CD8-positive, alpha-beta memory T cell (primary cell): Measurements from ENCODE around the gene FAM222A. TPM values are rescaled to one million over a fixed set of nuclear protein-coding genes. Genes with fewer than 3 reads are reported as not detected.

Source experiments
- CTCF ChIA-PET: fragments of 350-600 bp; sonication (Branson Sonifier 250); formaldehyde crosslinking; loops from one replicate; lab custom pipeline; 2021; ENCODE audit warnings: antibody characterized with exemption; lab: Charles Lee
- POLR2A ChIA-PET: fragments of 350-600 bp; sonication (Branson Sonifier 250); formaldehyde crosslinking; loops from one replicate; lab custom pipeline; 2021; ENCODE audit warnings: antibody characterized with exemption; lab: Charles Lee
- DNase-seq, 5 donors: peaks; one replicate each; pipeline versions ENCODE4 v3.0.0 to v3.0.0-alpha.2; 2020 to 2022; ENCODE audit warnings: mixed read lengths in 1 of 5
- H3K27ac ChIP-seq: one replicate; pipeline ENCODE4 v1.7.0; 2013; ENCODE audit warnings: low read depth, mild to moderate bottlenecking, low read length, moderate library complexity
- H3K27me3 ChIP-seq: 2 replicates; pipeline ENCODE4 v1.7.0; 2013; ENCODE audit warnings: low read length, mild to moderate bottlenecking; ENCODE audit not compliant: insufficient read depth, poor library complexity, severe bottlenecking
- H3K36me3 ChIP-seq: 2 replicates; pipeline ENCODE4 v1.7.0; 2013; ENCODE audit warnings: mild to moderate bottlenecking, low read length, moderate library complexity; ENCODE audit not compliant: insufficient read depth
- H3K4me1 ChIP-seq: 2 replicates; pipeline ENCODE4 v1.7.0; 2013; ENCODE audit warnings: mild to moderate bottlenecking, low read length, moderate library complexity; ENCODE audit not compliant: insufficient read depth
- H3K4me3 ChIP-seq: 2 replicates; pipeline ENCODE4 v1.7.0; 2013; ENCODE audit warnings: mild to moderate bottlenecking, low read length
- H3K9me3 ChIP-seq: 2 replicates; pipeline ENCODE4 v1.7.0; 2013; ENCODE audit warnings: mild to moderate bottlenecking, low read length
- H3K27ac Mint-ChIP-seq, 8 donors: one replicate each; pipeline ENCODE4 v1.8.0; 2020 to 2021; ENCODE audit warnings: mixed read lengths in 8 of 8, mild to moderate bottlenecking in 6 of 8, inconsistent platforms in 3 of 8, moderate library complexity in 3 of 8
- H3K27me3 Mint-ChIP-seq, 2 donors: one replicate each; pipeline ENCODE4 v1.8.0; 2020 to 2021; ENCODE audit warnings: mixed read lengths in 2 of 2, mild to moderate bottlenecking in 1 of 2, moderate library complexity in 1 of 2
- H3K36me3 Mint-ChIP-seq, 3 donors: one replicate each; pipeline ENCODE4 v1.8.0; 2020 to 2021; ENCODE audit warnings: mixed read lengths in 3 of 3, inconsistent platforms in 1 of 3, mild to moderate bottlenecking in 1 of 3
- H3K4me1 Mint-ChIP-seq, 3 donors: one replicate each; pipeline ENCODE4 v1.8.0; 2020 to 2021; ENCODE audit warnings: mixed read lengths in 3 of 3, inconsistent platforms in 1 of 3, mild to moderate bottlenecking in 1 of 3
- H3K4me3 Mint-ChIP-seq, 7 donors: one replicate each; pipeline ENCODE4 v1.8.0; 2020 to 2021; ENCODE audit warnings: mixed read lengths in 7 of 7, mild to moderate bottlenecking in 6 of 7, moderate library complexity in 4 of 7, inconsistent platforms in 2 of 7
- H3K9me3 Mint-ChIP-seq, 5 donors: one replicate each; pipeline ENCODE4 v1.8.0; 2020 to 2022; ENCODE audit warnings: mixed read lengths in 5 of 5, mild to moderate bottlenecking in 3 of 5, moderate library complexity in 2 of 5, inconsistent platforms in 1 of 5
- polyA plus RNA-seq: library from polyadenylated mRNA; unstranded; fragments of 300-500 nt; fragmentation: Illumina TruSeq; gene quantifications from one replicate; pipeline ENCODE4 v1.2.3, GENCODE V29; 2021
- total RNA-seq, 2 experiments: library from RNA; stranded (reverse); gene quantifications; one replicate each; pipeline ENCODE4 v1.2.3, GENCODE V29; 2021

Gene FAM222A
- total and polyA plus RNA-seq, 3 experiments from 2014 or later = 0.32 to 3.0 (median 2.0) TPM

DNA sequence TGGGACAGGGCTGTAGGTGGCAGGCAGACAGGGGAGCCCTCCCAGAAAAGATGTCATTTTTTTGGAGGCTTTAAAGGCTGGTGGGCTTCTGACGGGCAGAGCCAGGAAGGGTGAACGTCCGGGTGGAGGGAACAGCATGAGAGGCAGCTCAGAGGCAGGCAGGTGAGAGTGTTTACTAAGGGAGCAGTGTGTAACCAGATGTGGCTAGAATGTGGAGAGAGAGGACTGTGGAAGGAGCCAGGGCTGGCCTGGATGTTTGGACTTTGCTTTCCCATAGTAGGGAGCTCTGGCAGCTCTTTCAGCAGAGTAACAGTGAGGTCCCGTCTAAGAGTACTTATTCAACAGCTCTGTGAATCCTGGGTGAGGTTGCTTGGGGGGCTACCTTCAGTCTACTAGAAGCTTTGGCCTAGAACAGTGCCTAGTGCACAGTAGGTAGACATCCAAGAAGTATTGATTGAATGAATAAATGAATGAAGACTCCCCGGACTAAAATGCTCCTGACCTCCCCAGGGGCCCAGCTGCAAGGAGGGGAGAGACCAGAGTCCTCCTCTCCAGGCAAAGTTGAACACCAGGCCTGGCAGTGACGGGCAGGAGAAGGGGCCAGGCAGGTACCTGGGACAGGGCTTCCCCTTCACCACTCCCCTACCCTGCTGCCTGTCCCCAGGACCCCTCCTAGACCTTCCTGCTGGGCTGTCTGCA, 8.5 kb downstream of the FAM222A start:
- no peak overlapping the region for H3K4me3 ChIP-seq
- POLR2A ChIA-PET = no interaction called here
- no peaks in the 10 kb centered on the region for H3K36me3 ChIP-seq
- H3K27me3 ChIP-seq = peaks cover 7% of the 10 kb centered on the region
- Mint-ChIP-seq H3K27ac (peak overlapping the region in 1 of 8 donors; percentile 17), H3K4me3 (peak overlapping the region in 1 of 7 donors; percentile 34), H3K4me1 (no peaks in the 10 kb centered on the region), H3K9me3 (no peaks in the 10 kb centered on the region), H3K36me3 (no peaks in the 10 kb centered on the region), H3K27me3 (peaks cover 5 to 16% of the 10 kb centered on the region in 2 donors)
- CTCF ChIA-PET = no interaction called here
- DNase-seq = no peak
- H3K4me1 ChIP-seq = no peaks in the 10 kb centered on the region
- no peak overlapping the region for H3K27ac ChIP-seq
- no peaks in the 10 kb centered on the region for H3K9me3 ChIP-seq

DNA sequence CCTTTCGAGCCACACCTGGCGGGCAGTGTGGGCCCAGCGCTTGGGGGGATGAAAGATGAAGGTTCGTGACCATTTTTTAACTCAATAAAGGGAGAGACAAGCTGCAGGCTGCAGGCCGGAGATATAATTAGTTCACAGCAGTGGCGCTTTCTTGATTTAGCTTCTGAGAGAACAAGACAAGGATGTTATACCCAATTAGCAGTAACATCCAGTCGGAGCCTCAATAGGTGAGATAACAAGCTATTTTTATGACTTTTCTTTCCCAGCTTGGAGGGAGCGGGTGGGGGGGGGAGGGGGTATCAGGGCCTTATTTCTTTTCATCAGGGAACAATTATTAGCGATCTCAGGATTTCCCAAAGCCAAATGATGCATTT, 9.1 kb downstream of the FAM222A start:
- H3K4me1 Mint-ChIP-seq = no peaks in the 10 kb centered on the region
- ChIA-PET CTCF (no interaction called here), POLR2A (no interaction called here)
- Histone ChIP-seq H3K36me3 (no peaks in the 10 kb centered on the region), H3K27ac (no peak overlapping the region), H3K4me1 (no peaks in the 10 kb centered on the region), H3K9me3 (no peaks in the 10 kb centered on the region), H3K4me3 (no peak overlapping the region), H3K27me3 (peaks cover 3% of the 10 kb centered on the region)
- no peak overlapping the region for H3K27ac Mint-ChIP-seq
- DNase-seq = no peak
- H3K27me3 Mint-ChIP-seq = peaks cover 5 to 12% of the 10 kb centered on the region in 2 donors
- H3K36me3 Mint-ChIP-seq = no peaks in the 10 kb centered on the region
- H3K4me3 Mint-ChIP-seq = no peak overlapping the region
- no peaks in the 10 kb centered on the region for H3K9me3 Mint-ChIP-seq

DNA sequence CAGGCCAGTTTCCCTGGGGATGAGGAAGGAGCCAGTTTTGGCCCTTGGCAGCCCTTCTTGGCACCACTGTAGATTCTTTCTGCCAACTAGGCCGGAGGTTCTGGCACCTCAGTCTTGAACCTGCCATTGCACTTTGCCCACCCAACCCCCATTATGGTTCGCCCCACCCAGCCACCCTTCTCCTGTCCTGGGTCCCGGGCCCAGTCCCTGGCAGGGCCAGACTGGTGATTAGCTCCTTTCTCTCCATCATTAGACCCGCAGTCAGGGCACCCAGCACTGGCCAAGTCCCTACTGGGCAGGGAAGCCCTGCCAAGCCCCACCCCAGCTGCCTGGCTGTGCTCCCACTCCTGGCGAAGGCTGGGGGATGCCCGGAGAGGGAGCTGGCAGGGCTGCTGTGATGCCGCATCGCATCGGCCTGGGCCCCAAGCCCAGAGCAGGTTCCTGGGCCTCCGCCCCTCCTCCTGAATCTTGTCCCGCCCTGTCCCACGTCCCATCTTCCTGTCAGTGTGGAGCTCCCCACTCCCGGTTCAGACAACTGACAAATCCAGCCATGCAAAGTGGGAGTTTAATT, 9.8 kb downstream of the FAM222A start:
- H3K27me3 ChIP-seq = no peaks in the 10 kb centered on the region
- no peak overlapping the region for H3K27ac ChIP-seq
- Mint-ChIP-seq H3K4me1 (no peaks in the 10 kb centered on the region), H3K27ac (no peak overlapping the region), H3K36me3 (no peaks in the 10 kb centered on the region), H3K27me3 (peaks cover 5 to 12% of the 10 kb centered on the region in 2 donors), H3K9me3 (no peaks in the 10 kb centered on the region), H3K4me3 (no peak overlapping the region)
- H3K4me3 ChIP-seq = no peak overlapping the region
- H3K4me1 ChIP-seq = no peaks in the 10 kb centered on the region
- POLR2A ChIA-PET = no interaction called here
- no peaks in the 10 kb centered on the region for H3K36me3 ChIP-seq
- CTCF ChIA-PET = no interaction called here
- peak in 1 of 5 donors; percentile 36 for DNase-seq
- H3K9me3 ChIP-seq = no peaks in the 10 kb centered on the region

DNA sequence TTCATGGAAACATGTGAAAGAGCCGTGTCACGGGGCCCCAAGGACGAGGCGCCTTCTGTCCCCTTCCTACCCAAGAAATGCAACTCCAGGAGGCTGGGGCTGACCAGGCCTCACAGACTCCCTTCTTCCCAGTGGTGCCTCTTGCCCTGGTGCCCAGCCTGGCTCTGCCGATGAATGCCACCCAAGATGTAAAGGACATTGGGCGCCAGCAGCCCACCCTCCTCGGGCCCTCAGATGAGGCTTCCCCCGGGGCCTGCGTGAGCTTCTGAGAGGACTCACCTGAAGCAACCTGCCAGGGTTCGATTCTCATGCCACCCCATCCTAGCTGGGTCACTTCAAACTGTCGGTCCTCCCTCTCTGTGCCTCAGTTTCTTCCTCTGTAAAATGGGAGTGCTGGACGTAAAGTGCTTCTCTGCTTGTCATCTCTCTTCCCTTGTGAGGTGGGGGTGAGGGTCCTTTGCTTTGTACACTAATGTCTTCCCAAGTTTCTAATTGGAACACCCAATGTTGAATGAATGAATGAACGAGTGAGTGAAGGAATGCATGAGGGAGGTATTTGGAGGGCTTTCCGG, 10.8 kb downstream of the FAM222A start:
- Histone ChIP-seq H3K27ac (no peak overlapping the region), H3K9me3 (no peaks in the 10 kb centered on the region), H3K4me1 (no peaks in the 10 kb centered on the region), H3K4me3 (no peak overlapping the region), H3K36me3 (no peaks in the 10 kb centered on the region), H3K27me3 (no peaks in the 10 kb centered on the region)
- ChIA-PET POLR2A (no interaction called here), CTCF (no interaction called here)
- H3K27me3 Mint-ChIP-seq = peaks cover 2 to 3% of the 10 kb centered on the region in 2 donors
- H3K9me3 Mint-ChIP-seq = no peaks in the 10 kb centered on the region
- peak in 1 of 5 donors; percentile 27 for DNase-seq
- no peak overlapping the region for H3K4me3 Mint-ChIP-seq
- H3K36me3 Mint-ChIP-seq = no peaks in the 10 kb centered on the region
- H3K4me1 Mint-ChIP-seq = no peaks in the 10 kb centered on the region
- peak overlapping the region in 1 of 8 donors; percentile 21 for H3K27ac Mint-ChIP-seq

DNA sequence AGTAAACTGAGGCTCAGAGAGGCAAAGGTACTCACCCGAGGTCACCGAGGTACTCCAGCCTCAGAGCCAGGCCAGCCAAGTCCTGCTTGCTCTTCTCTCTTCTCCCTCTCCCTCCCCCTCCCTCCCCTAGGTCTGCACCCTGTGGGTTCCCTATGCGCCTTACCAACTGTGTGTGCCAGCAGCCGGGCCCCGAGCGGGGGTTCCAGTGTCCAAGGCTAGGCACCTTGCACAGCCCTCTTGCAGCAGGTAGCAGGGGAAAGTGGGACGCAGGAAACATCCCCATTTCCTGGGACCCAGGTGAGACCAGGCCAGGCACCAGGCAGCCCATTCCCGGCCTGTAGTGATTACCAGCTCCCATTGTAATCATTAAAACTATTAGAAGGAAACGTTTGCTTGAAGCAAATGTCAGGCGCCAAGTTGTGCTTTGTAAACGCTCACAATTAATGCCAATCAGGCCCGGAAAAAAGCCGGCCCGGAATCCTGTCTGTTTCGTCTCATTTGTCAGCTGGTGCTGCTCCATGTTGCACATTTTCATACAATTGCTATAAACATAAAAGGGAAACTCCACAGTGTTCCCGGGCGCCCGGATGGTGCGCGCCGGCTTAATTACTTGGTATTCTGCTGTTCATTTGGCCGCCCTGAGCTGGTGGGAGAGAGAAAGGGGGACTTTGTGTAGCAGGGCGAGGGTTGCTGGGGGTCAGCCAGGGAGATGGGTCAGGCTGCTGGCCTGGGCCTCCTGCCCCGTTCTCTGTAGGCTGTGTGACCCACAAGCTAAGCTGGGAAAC, 11.9 kb downstream of the FAM222A start:
- POLR2A ChIA-PET = no interaction called here
- H3K4me3 Mint-ChIP-seq = no peak overlapping the region
- no peaks in the 10 kb centered on the region for H3K9me3 Mint-ChIP-seq

DNA sequence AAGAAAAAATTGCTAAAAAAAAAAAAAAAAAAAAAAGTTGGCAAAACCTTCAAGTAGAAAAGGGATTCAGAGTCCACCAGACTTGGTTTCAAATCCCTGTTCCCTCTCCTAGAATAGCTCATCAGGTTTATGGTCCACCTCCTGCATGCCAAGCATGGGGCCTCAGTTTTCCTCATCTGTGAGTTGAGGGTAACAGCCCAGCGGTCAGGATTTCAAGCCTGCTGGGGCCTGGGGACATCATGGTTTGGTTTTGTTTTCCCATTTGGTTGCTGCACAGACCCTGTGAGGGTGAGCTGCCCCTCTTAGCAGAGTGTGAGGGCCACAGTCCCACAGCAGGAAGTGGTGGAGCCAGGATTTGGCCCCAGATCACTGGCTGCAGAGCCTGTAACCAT, 12.5 kb downstream of the FAM222A start:
- H3K36me3 Mint-ChIP-seq = no peaks in the 10 kb centered on the region
- no peak for DNase-seq

More for the DNA sequence above, 11.9 kb downstream of the FAM222A start:
- Histone ChIP-seq H3K27me3 (no peaks in the 10 kb centered on the region), H3K27ac (no peak overlapping the region), H3K4me3 (no peak overlapping the region), H3K9me3 (no peaks in the 10 kb centered on the region), H3K4me1 (no peaks in the 10 kb centered on the region), H3K36me3 (no peaks in the 10 kb centered on the region)
- CTCF ChIA-PET = interaction anchor here (0.7 kb wide), 1 partner anchor 374 kb away, joined by 3 read pairs; no protein-coding TSS in a partner anchor
- Mint-ChIP-seq H3K27ac (no peak overlapping the region), H3K27me3 (peaks cover 0 to under 1% of the 10 kb centered on the region in 2 donors), H3K4me1 (no peaks in the 10 kb centered on the region), H3K36me3 (no peaks in the 10 kb centered on the region)
- peak in 1 of 5 donors; percentile 38 for DNase-seq

DNA sequence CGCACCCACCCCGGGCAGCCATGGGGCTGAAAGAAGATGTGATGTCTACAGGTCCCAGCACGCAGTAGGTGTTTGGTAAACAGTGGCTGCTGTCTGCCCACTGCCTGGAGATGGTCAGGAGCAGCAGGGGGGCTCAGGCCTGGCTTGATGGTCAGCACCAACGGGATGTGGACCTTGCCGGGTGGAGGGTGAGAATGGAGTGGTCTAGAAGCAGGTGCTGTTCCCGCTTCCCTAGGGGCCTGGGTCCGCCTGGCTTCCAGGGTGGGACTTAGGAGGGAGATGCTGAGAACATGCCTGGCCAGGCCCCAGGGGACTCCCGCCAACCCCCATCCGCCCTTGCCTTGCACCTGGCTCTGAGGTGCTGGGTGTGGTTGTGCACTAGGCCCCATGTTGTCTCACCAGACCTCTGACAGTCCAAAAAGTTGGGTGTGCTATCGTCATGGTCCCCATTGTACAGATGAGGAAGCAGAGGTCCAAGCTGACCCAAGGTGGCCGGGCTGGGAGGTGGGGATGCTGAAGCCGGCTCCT, 12.9 kb downstream of the FAM222A start:
- Mint-ChIP-seq H3K36me3 (no peaks in the 10 kb centered on the region), H3K27me3 (peaks cover 0 to 2% of the 10 kb centered on the region in 2 donors), H3K9me3 (no peaks in the 10 kb centered on the region), H3K4me1 (no peaks in the 10 kb centered on the region), H3K27ac (peak overlapping the region in 1 of 8 donors; percentile 84), H3K4me3 (no peak overlapping the region)
- no peaks in the 10 kb centered on the region for H3K36me3 ChIP-seq
- ChIA-PET POLR2A (no interaction called here), CTCF (interaction anchor here (0.7 kb wide), 1 partner anchor 372 kb away, joined by 3 read pairs; no protein-coding TSS in a partner anchor)
- H3K27ac ChIP-seq = no peak overlapping the region
- DNase-seq = peak in 1 of 5 donors; percentile 35
- H3K4me1 ChIP-seq = no peaks in the 10 kb centered on the region
- no peaks in the 10 kb centered on the region for H3K27me3 ChIP-seq
- H3K9me3 ChIP-seq = no peaks in the 10 kb centered on the region
- no peak overlapping the region for H3K4me3 ChIP-seq

More for the DNA sequence above, 12.5 kb downstream of the FAM222A start:
- no peak overlapping the region for H3K27ac ChIP-seq
- POLR2A ChIA-PET = no interaction called here
- Mint-ChIP-seq H3K4me3 (no peak overlapping the region), H3K9me3 (no peaks in the 10 kb centered on the region), H3K4me1 (no peaks in the 10 kb centered on the region), H3K27me3 (peaks cover 0 to 2% of the 10 kb centered on the region in 2 donors), H3K27ac (no peak overlapping the region)
- H3K4me3 ChIP-seq = no peak overlapping the region
- no peaks in the 10 kb centered on the region for H3K4me1 ChIP-seq
- H3K36me3 ChIP-seq = no peaks in the 10 kb centered on the region
- H3K9me3 ChIP-seq = no peaks in the 10 kb centered on the region
- no peaks in the 10 kb centered on the region for H3K27me3 ChIP-seq
- CTCF ChIA-PET = interaction anchor here (0.7 kb wide), 1 partner anchor 373 kb away, joined by 3 read pairs; no protein-coding TSS in a partner anchor
